GM18873 (cell line): ENCODE data around the gene MALT1.

ENCODE experiments used
- ATAC-seq: cut with Tn5 transposase; IDR thresholded peaks from one replicate; pipeline ENCODE4 v1.9.1; 2021; ENCODE audit warnings: mild to moderate bottlenecking, moderate library complexity, moderate number of reproducible peaks; ENCODE audit not compliant: unreplicated experiment, low FRiP score

The MALT1 gene

GRCh38 chr18:58793361-58793760, 122.1 kb downstream of the MALT1 start:
- ATAC-seq = no peak

GRCh38 chr18:58796220-58796619, 125.0 kb downstream of the MALT1 start:
- no peak for ATAC-seq

GRCh38 chr18:58800582-58800981, 129.3 kb downstream of the MALT1 start:
- peak; percentile 87 for ATAC-seq

GRCh38 chr18:58802959-58803358, 131.7 kb downstream of the MALT1 start:
- ATAC-seq = no peak

GRCh38 chr18:58803978-58804377, 132.7 kb downstream of the MALT1 start:
- ATAC-seq = no peak
